ENCODE measurements around the gene FAM184A. TPM values are rescaled to one million over a fixed set of nuclear protein-coding genes. Genes with fewer than 3 reads are reported as not detected.

Gene FAM184A
- total RNA-seq, 6 experiments from 2014 or later: not detected

- Mint-ChIP-seq H3K4me1 (ENCODE audit: low read depth) (no peaks in the 10 kb centered on the region), H3K4me3 (no peak overlapping the region), H3K9me3 (no peaks in the 10 kb centered on the region), H3K27me3 (ENCODE audit: insufficient read depth) (peaks cover 1% of the 10 kb centered on the region; the same call in 1 of the 2 replicates), H3K36me3 (ENCODE audit: low read depth) (no peaks in the 10 kb centered on the region), H3K27ac (no peak overlapping the region)
- no peak for TF ChIP-seq CTCF (IDR thresholded peaks at IDR 0.05)
- no peak for DNase-seq
Observed at GRCh38 chr6:119037941-119038623, 40.4 kb downstream of the FAM184A start.

DNA sequence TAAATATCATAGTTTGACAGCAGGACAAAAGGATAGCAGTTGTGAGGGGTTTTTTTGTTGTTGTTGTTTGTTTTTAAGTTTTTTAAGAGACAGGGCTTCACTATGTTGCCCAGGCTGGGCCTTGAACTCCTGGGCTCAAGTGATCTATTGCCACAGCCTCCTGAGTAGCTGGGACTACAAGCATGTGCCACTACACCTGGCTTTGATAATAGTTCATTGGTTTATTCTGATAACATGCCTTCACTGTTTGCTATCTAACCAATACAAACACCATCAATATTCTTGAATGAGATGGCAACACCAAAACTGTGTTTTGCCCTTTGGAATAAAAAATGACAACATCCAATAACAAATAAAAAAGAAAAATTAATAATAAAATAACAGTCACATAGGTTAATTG, 41.2 kb downstream of the FAM184A start:
- Mint-ChIP-seq H3K4me1 (ENCODE audit: low read depth) (no peaks in the 10 kb centered on the region), H3K4me3 (no peak overlapping the region), H3K9me3 (no peaks in the 10 kb centered on the region), H3K27ac (no peak overlapping the region), H3K36me3 (ENCODE audit: low read depth) (no peaks in the 10 kb centered on the region), H3K27me3 (ENCODE audit: insufficient read depth) (peaks cover 1% of the 10 kb centered on the region; the same call in 1 of the 2 replicates)
- no peak for DNase-seq
- TF ChIP-seq CTCF (IDR thresholded peaks at IDR 0.05): no peak

GRCh38 chr6:119036081-119036480, 42.4 kb downstream of the FAM184A start:
- TF ChIP-seq CTCF (IDR thresholded peaks at IDR 0.05): no peak
- H3K27me3 Mint-ChIP-seq (ENCODE audit: insufficient read depth): peaks cover 1% of the 10 kb centered on the region; the same call in 1 of the 2 replicates
- no peak for DNase-seq
- H3K4me3 Mint-ChIP-seq: no peak overlapping the region
- H3K27ac Mint-ChIP-seq: no peak overlapping the region
- H3K36me3 Mint-ChIP-seq (ENCODE audit: low read depth): no peaks in the 10 kb centered on the region
- H3K4me1 Mint-ChIP-seq (ENCODE audit: low read depth): no peaks in the 10 kb centered on the region
- H3K9me3 Mint-ChIP-seq: no peaks in the 10 kb centered on the region

GRCh38 chr6:119035459-119035858, 43.0 kb downstream of the FAM184A start:
- H3K4me3 Mint-ChIP-seq: no peak overlapping the region
- TF ChIP-seq CTCF (IDR thresholded peaks at IDR 0.05): no peak
- H3K27me3 Mint-ChIP-seq (ENCODE audit: insufficient read depth): peaks cover 1% of the 10 kb centered on the region; the same call in 1 of the 2 replicates
- H3K4me1 Mint-ChIP-seq (ENCODE audit: low read depth): no peaks in the 10 kb centered on the region
- no peak overlapping the region for H3K27ac Mint-ChIP-seq
- H3K36me3 Mint-ChIP-seq (ENCODE audit: low read depth): no peaks in the 10 kb centered on the region
- no peaks in the 10 kb centered on the region for H3K9me3 Mint-ChIP-seq
- DNase-seq: no peak

DNA sequence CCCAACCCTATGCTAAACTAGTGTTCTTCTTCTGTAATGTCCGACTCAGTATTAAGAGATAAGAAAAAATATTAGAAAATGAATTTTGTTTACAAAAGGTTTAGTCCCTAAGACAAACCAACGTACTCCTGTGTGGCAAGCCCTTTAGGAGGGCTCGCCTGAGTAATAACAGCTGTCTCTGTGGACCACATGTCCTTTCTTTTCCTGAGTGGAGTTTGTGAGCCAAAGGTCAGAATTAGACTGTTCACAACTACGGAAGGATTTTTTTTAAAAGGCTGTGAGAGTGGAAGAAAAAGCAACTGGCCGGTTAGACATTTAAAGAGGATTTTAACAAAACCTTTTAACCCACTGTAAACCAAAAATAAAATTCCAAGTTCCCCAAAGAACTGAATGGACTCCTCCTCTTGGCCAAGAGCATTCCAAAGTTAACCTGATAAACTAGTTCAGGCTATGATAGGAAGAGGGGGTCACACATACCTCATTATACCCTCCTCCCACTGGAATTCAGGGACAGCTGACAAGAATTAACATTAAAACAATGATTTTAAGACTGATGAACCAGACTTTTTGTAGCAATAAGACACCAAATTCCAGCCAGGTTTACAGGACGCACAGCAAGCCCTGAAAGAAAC, 43.5 kb downstream of the FAM184A start:
- Mint-ChIP-seq H3K9me3 (no peaks in the 10 kb centered on the region), H3K27me3 (ENCODE audit: insufficient read depth) (peaks cover 1% of the 10 kb centered on the region; the same call in 1 of the 2 replicates), H3K4me3 (no peak overlapping the region), H3K36me3 (ENCODE audit: low read depth) (no peaks in the 10 kb centered on the region), H3K4me1 (ENCODE audit: low read depth) (no peaks in the 10 kb centered on the region), H3K27ac (no peak overlapping the region)
- TF ChIP-seq CTCF (IDR thresholded peaks at IDR 0.05): no peak
- DNase-seq: no peak
